K562 (cell line): Measurements from ENCODE around the gene EEF1AKMT4.

Experiments used
- MTA3 ChIP-seq: fragments of 450-650 bp; formaldehyde crosslinking; IDR thresholded peaks from 2 replicates; pipeline ENCODE4 v1.6.1; 2017; ENCODE audit warnings: mild to moderate bottlenecking, borderline replicate concordance
- RFX5 ChIP-seq: IDR thresholded peaks from 2 replicates; pipeline ENCODE4 v1.6.1; 2011; ENCODE audit warnings: low read depth, mild to moderate bottlenecking, improper control_type of control experiment, low read length
- ZBTB8A ChIP-seq: fragments of 450-650 bp; IDR thresholded peaks from 2 replicates; pipeline ENCODE4 v1.6.1; 2018; ENCODE audit warnings: mild to moderate bottlenecking, moderate library complexity; ENCODE audit not compliant: partially characterized antibody
- TF ChIP-seq, protein P1 (sequence below), 3 experiments: IDR thresholded peaks in 2 of 3; conservative IDR thresholded peaks in 1 of 3; 2 replicates each; pipeline ENCODE4 v1.5.1; 2011 to 2012; ENCODE audit warnings: low read length in 3 of 3, mild to moderate bottlenecking in 3 of 3, control low read depth in 2 of 3, improper control_type of control experiment in 1 of 3, inconsistent platforms in 1 of 3, low read depth in 1 of 3, mixed read lengths in 1 of 3, moderate library complexity in 1 of 3; ENCODE audit not compliant: insufficient read depth in 2 of 3

DNA sequence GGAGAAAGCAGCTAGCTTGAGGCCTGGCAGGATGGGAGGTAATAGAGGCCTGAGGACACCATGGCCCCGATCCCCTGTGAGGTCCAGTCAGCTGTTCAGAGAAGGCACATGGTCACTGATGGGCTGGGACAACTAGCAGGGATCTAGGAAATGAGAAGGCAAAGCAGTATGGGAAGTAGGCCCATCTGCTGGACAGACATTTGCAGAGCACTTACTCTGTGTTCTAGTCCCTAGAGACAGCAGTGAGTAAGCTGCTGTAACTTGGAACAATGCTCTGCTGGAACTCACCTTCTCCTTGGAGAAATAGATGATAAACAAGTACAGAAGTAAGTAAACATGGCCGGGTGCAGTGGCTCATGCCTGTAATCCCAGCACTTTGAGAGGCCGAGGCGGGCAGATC is 33.5 kb downstream of the EEF1AKMT4 start:
- no peak for TF ChIP-seq RFX5
- no peak for TF ChIP-seq MTA3
- TF ChIP-seq, protein P1, sequence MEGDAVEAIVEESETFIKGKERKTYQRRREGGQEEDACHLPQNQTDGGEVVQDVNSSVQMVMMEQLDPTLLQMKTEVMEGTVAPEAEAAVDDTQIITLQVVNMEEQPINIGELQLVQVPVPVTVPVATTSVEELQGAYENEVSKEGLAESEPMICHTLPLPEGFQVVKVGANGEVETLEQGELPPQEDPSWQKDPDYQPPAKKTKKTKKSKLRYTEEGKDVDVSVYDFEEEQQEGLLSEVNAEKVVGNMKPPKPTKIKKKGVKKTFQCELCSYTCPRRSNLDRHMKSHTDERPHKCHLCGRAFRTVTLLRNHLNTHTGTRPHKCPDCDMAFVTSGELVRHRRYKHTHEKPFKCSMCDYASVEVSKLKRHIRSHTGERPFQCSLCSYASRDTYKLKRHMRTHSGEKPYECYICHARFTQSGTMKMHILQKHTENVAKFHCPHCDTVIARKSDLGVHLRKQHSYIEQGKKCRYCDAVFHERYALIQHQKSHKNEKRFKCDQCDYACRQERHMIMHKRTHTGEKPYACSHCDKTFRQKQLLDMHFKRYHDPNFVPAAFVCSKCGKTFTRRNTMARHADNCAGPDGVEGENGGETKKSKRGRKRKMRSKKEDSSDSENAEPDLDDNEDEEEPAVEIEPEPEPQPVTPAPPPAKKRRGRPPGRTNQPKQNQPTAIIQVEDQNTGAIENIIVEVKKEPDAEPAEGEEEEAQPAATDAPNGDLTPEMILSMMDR (IDR thresholded peaks at IDR 0.05 in 2 of 3, conservative IDR thresholded peaks at IDR 0.05 in 1 of 3; ENCODE audit: insufficient read depth in 2 of 3, low read depth in 1 of 3, low read length in 3 of 3), result no peak
- TF ChIP-seq ZBTB8A, result no peak
